Measurements from ENCODE around the gene NDUFB2. TPM values are rescaled to one million over a fixed set of nuclear protein-coding genes. Genes with fewer than 3 reads are reported as not detected.
"Not testable (repeated sequence)": the region's sequence is repeated elsewhere in the genome, so short reads cannot be mapped to it uniquely, and the experiment has no call there.

The NDUFB2 gene
- total RNA-seq, 1 experiment from 2014 or later = 180 TPM

DNA sequence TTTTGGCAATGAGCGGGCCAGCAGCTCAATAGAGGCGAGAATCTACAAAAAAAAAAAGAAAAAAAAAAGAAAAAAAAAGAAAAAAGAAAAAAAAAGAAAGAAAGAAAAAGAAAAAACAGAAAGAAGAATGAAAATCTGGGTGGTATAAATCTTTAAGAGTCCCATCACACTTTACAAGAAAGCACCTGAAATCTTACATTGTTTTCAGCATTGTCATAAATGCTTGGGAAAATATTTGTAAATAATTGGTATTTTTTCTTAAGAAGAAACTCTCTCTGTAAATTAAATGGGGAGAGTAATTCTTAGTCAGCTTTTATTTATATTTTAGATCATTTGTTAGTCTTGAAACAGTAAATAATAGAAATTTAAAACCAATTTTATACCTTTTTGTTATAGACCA is 38.2 kb downstream of the NDUFB2 start:
- BruUV-seq (replicated peaks) = no TSS peak
- Histone ChIP-seq H3K9me2 (ENCODE audit: insufficient read depth) (no peaks in the 10 kb centered on the region), H3K79me2 (ENCODE audit: low read depth) (no peaks in the 10 kb centered on the region), H3K9me3 (ENCODE audit: insufficient read depth, low read depth) (no peaks in the 10 kb centered on the region), H3K36me3 (ENCODE audit: low read depth) (no peaks in the 10 kb centered on the region), H3K27ac (no peak overlapping the region), H2AFZ (no peak overlapping the region), H4K20me1 (ENCODE audit: insufficient read depth) (peaks cover 3% of the 10 kb centered on the region; the same call in 1 of the 2 replicates), H3K4me3 (no peak overlapping the region), H3F3A (ENCODE audit: insufficient read depth, low read depth) (peaks cover 10% of the 10 kb centered on the region), H3K4me2 (no peak overlapping the region), H3K27me3 (ENCODE audit: insufficient read depth, low read depth) (no peaks in the 10 kb centered on the region), H3K4me1 (replicated peaks; ENCODE audit: insufficient read depth) (no peaks in the 10 kb centered on the region)
- no peak for DNase-seq
- TF ChIP-seq EZH2 (IDR thresholded peaks at IDR 0.05; ENCODE audit: low read depth) = no peak
- TF ChIP-seq, protein P1, sequence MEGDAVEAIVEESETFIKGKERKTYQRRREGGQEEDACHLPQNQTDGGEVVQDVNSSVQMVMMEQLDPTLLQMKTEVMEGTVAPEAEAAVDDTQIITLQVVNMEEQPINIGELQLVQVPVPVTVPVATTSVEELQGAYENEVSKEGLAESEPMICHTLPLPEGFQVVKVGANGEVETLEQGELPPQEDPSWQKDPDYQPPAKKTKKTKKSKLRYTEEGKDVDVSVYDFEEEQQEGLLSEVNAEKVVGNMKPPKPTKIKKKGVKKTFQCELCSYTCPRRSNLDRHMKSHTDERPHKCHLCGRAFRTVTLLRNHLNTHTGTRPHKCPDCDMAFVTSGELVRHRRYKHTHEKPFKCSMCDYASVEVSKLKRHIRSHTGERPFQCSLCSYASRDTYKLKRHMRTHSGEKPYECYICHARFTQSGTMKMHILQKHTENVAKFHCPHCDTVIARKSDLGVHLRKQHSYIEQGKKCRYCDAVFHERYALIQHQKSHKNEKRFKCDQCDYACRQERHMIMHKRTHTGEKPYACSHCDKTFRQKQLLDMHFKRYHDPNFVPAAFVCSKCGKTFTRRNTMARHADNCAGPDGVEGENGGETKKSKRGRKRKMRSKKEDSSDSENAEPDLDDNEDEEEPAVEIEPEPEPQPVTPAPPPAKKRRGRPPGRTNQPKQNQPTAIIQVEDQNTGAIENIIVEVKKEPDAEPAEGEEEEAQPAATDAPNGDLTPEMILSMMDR (conservative IDR thresholded peaks at IDR 0.05) = no peak
- POLR2A ChIA-PET (ENCODE audit: unreplicated experiment) = interaction anchor here (0.6 kb wide), 1 partner anchor 158 kb away, joined by 5 read pairs; no protein-coding TSS in a partner anchor
- intact Hi-C loops (cut with micrococcal nuclease; ENCODE audit: unreplicated experiment) = loop anchor here (5.0 kb wide), 1 partner anchor 278 kb away; the partner anchor contains the start of gene MRPS33
- CTCF ChIA-PET = no interaction called here

GRCh38 chr7:140738280-140738679 is 41.8 kb downstream of the NDUFB2 start:
- H3K79me2 ChIP-seq (ENCODE audit: low read depth) = no peaks in the 10 kb centered on the region
- no TSS peak for BruUV-seq (replicated peaks)
- H2AFZ ChIP-seq = no peak overlapping the region
- no peaks in the 10 kb centered on the region for H3K9me3 ChIP-seq (ENCODE audit: insufficient read depth, low read depth)
- no peak for TF ChIP-seq EZH2 (IDR thresholded peaks at IDR 0.05; ENCODE audit: low read depth)
- TF ChIP-seq, protein P1 (conservative IDR thresholded peaks at IDR 0.05) = no peak
- H3F3A ChIP-seq (ENCODE audit: insufficient read depth, low read depth) = peaks cover 10% of the 10 kb centered on the region
- no peaks in the 10 kb centered on the region for H3K4me1 ChIP-seq (replicated peaks; ENCODE audit: insufficient read depth)
- no peak overlapping the region for H3K4me2 ChIP-seq
- H3K27me3 ChIP-seq (ENCODE audit: insufficient read depth, low read depth) = no peaks in the 10 kb centered on the region
- no peaks in the 10 kb centered on the region for H3K36me3 ChIP-seq (ENCODE audit: low read depth)
- ChIA-PET CTCF (no interaction called here), POLR2A (ENCODE audit: unreplicated experiment) (no interaction called here)
- DNase-seq = no peak
- no peaks in the 10 kb centered on the region for H3K9me2 ChIP-seq (ENCODE audit: insufficient read depth)
- no peak overlapping the region for H3K27ac ChIP-seq
- intact Hi-C loops (cut with micrococcal nuclease; ENCODE audit: unreplicated experiment) = no loop called here
- H4K20me1 ChIP-seq (ENCODE audit: insufficient read depth) = no peaks in the 10 kb centered on the region; the same call in 1 of the 2 replicates
- H3K4me3 ChIP-seq = no peak overlapping the region

DNA sequence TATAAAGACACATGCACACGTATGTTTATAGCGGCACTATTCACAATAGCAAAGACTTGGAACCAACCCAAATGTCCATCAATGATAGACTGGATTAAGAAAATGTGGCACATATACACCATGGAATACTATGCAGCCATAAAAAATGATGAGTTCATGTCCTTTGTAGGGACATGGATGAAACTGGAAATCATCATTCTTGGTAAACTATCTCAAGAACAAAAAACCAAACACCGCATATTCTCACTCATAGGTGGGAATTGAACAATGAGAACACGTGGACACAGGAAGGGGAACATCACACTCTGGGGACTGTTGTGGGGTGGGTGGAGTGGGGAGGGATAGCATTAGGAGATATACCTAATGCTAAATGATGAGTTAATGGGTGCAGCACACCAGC is 46.7 kb downstream of the NDUFB2 start:
- H2AFZ ChIP-seq; BruUV-seq (replicated peaks); CTCF ChIA-PET; H3K9me2 ChIP-seq (ENCODE audit: insufficient read depth); H4K20me1 ChIP-seq (ENCODE audit: insufficient read depth); H3F3A ChIP-seq (ENCODE audit: insufficient read depth, low read depth); H3K79me2 ChIP-seq (ENCODE audit: low read depth); H3K36me3 ChIP-seq (ENCODE audit: low read depth); H3K27me3 ChIP-seq (ENCODE audit: insufficient read depth, low read depth); H3K27ac ChIP-seq; H3K4me2 ChIP-seq; intact Hi-C loops (cut with micrococcal nuclease; ENCODE audit: unreplicated experiment); H3K4me1 ChIP-seq (replicated peaks; ENCODE audit: insufficient read depth); H3K9me3 ChIP-seq (ENCODE audit: insufficient read depth, low read depth); H3K4me3 ChIP-seq; POLR2A ChIA-PET (ENCODE audit: unreplicated experiment); DNase-seq: not testable (repeated sequence)

GRCh38 chr7:140744005-140744404 is 47.5 kb downstream of the NDUFB2 start:
- no peak for TF ChIP-seq EZH2 (IDR thresholded peaks at IDR 0.05; ENCODE audit: low read depth)
- TF ChIP-seq, protein P1 (conservative IDR thresholded peaks at IDR 0.05) = no peak
- POLR2A ChIA-PET (ENCODE audit: unreplicated experiment) = no interaction called here
- no peaks in the 10 kb centered on the region for H3K9me3 ChIP-seq (ENCODE audit: insufficient read depth, low read depth)
- BruUV-seq (replicated peaks) = no TSS peak
- no peaks in the 10 kb centered on the region; the same call in 1 of the 2 replicates for H3F3A ChIP-seq (ENCODE audit: insufficient read depth, low read depth)
- H3K4me2 ChIP-seq = no peak overlapping the region
- intact Hi-C loops (cut with micrococcal nuclease; ENCODE audit: unreplicated experiment) = no loop called here
- H3K27me3 ChIP-seq (ENCODE audit: insufficient read depth, low read depth) = no peaks in the 10 kb centered on the region
- H3K9me2 ChIP-seq (ENCODE audit: insufficient read depth) = no peaks in the 10 kb centered on the region
- no peak overlapping the region for H3K4me3 ChIP-seq
- H4K20me1 ChIP-seq (ENCODE audit: insufficient read depth) = no peaks in the 10 kb centered on the region
- no peaks in the 10 kb centered on the region for H3K79me2 ChIP-seq (ENCODE audit: low read depth)
- no peak for DNase-seq
- no peak overlapping the region for H3K27ac ChIP-seq
- CTCF ChIA-PET = no interaction called here
- no peaks in the 10 kb centered on the region for H3K4me1 ChIP-seq (replicated peaks; ENCODE audit: insufficient read depth)
- H3K36me3 ChIP-seq (ENCODE audit: low read depth) = no peaks in the 10 kb centered on the region
- H2AFZ ChIP-seq = no peak overlapping the region

Data from PC-9 (cell line).